GM19193 (cell line): Measurements from ENCODE around the gene COQ7.

ENCODE experiments used
- POLR2A ChIP-seq: IDR thresholded peaks from 4 replicates; pipeline ENCODE4 v1.6.1; 2011; ENCODE audit not compliant: insufficient read depth, insufficient read length; ENCODE audit errors: extremely low read depth

COQ7 gene

DNA sequence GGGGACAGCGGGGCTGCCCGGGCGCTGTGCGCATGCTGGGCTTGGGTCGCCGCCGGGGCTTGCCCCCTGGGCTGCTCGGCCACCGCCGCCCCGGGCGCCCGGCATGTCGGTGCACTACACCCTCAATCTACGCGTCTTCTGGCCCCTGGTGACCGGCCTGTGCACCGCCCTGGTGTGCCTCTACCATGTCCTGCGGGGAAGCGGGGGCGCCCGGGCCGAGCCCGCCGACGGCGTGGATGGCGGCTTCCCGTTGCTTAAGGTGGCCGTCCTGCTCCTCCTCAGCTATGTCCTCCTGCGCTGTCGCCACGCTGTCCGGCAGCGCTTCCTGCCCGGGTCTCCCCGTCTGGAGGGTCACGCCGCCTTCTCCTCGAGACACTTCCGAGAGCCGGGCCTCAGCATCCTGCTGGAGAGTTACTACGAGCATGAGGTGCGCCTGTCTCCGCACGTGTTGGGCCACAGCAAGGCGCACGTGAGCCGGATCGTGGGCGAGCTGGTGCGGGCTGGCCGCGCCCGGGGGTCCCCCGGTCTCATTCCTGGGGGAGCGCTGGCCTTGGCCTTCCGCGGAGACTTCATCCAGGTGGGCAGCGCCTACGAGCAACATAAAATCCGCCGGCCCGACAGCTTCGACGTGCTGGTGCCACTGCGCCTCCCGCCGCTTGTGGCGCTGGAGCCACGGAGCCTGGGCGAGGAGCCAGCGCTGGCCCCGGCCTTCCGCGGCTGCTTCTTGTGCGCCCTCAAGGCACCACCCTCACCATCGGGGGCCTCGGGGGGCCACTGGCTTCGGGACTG is 47.1 kb downstream of the COQ7 start:
- no peak for TF ChIP-seq POLR2A

DNA sequence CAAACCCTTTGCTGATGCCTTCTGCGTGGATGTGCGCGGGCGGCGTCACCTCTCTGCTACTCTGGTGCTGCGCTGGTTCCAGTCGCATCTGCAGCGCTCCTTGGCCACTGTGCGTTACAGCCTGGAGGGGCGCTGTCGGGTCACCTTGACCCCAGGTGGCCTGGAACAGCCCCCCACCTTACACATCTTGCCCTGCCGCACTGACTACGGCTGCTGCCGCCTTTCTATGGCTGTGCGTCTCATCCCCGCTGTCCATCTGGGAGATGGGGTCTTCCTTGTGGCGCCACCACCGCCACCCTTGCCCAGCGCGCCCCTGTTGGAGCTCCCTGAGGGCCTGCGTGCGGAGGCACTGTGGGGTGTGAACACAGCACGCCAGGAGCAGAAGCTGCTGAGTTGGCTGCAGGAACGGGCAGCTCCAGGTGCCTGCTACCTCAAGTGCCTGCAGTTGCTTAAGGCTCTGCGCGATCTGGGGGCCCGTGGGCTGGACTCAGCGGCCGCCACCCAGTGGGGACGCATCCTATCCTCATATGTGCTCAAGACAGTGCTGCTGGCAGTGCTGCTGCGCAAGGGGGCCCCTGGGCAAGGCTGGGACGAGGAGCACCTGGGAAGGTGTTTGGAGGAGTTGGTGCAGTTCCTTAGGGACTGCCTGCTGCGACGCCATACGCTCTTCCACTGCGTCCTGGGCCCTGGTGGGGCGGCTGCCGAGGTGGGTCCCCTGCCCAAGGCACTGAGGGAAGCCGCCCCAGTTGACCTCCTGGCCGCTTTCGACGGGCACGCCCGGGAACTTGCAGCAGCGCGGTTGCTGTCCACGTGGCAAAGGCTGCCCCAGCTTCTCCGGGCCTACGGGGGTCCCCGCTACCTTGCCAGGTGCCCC is 48.0 kb downstream of the COQ7 start:
- TF ChIP-seq POLR2A = no peak

DNA sequence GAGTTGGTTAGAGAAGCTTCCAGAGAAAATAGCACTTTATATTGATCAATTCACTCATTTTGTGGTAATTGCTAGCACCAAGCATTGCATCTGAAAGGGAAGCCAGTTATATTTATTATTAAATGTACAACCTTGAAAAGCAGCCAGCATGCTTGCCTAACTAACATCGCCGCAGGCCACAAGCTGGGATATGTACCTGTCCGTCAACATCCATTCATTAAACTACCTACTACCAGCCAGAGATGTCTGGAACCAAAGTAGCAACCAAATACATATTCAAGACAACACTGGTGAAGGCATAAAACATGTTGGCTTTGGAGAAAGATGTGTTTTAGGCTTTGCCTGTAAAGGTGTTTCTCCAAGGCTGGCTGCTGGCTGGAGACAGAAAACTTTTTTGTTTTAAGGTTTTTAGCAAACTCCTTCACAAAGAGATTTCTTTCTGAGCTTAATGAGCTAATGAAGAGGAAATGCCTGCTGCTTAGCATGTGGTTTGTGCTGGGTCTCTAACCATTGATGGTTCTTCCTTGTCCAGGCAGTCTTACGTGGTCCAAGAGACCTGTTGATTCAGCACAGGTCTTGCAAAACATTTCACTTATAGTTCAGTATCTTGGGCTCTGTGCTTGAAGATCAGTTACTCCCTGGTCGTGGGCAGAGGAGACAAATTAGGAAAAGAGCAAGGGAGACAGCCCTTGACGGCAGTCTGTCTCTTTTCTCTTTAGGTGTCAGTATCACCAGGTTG is 49.5 kb downstream of the COQ7 start:
- no peak for TF ChIP-seq POLR2A

DNA sequence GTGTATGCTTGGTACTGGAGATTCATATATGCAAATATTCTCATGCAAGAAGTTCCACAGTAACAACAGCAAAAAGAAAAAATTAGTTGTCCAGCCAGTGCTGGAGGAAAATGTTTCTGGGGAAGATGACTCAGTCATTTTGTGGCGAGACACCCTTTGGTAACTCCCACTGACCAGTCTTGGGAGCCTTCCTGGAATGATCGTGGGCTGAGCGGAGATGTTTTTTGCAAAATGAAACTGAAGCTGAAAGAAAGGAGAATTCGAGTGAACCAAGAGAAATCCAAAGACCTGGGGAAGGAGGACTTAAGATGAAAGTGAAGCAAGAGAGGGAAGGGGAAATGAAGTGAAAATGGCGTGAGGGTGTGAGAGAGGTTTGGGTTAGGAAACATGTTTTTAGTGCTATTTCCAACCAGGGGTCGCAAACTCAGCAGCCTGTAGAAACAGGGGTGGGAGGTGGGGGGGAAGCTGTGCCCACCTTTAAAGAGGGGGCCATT is 51.6 kb downstream of the COQ7 start:
- no peak for TF ChIP-seq POLR2A

DNA sequence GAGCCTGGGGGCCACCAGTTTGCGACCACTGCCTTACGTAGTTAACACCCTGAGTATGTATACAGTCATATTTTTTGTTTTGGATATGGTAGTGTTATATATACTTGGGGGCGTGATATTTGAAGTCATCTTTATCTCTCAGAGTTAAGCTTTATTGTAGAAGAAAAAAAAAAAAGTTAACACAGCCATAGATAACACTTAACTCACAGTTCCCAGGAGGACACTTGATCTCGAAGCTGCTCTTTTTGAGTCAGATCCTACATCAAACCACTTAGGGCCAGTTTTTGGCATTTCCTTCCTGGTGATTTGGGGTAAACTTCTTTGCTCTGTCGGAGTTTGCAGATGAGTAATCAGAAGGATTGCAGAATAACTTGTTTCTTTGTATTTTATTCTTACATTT is 52.1 kb downstream of the COQ7 start:
- no peak for TF ChIP-seq POLR2A

DNA sequence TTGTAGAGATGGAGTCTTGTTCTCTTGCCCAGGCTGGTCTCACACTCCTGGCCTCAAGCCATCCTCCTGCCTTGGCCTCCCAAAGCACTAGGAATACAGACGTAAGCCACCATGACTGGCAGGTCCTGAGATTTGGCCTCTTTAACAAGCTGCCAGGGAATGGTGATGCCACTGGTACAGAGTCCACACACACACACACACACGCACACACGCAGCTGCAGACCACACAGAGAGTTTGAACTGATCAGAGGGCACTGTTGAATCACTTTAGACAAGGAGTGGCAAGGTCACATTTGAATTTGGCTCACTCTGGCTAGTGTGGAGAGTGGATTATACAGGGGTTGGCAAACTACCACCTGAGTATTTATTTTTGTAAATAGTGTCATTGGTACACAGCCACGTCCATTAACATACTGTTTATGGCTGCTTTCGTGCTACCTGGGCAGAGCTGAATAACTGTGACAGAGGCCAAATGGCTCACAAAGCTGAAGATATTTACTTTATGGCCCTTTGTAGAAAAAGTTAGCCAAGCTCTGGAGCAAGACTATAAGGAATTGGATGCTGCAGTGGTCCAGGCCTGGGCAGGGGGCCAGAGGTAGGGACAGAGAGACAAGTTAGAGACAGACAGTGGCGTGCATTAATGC is 56.2 kb downstream of the COQ7 start:
- TF ChIP-seq POLR2A = no peak

DNA sequence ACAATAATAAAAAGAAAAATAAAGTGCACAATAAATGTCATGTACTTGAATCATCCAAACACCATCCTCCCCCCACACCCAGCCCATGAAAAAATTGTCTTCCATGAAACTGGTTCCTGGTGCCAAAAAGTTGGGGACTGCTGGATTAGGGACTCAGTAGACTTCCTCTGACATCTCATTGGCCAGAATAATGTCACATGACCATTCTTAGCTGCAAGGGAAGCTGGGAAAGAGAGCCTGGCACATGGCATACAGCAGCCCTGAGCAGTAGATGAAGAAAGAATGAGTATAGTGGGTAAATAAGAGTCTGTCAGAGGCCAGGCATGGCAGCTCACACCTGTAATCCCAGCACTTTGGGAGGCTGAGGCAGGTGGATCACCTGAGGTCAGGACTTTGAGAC is 58.9 kb downstream of the COQ7 start:
- no peak for TF ChIP-seq POLR2A

DNA sequence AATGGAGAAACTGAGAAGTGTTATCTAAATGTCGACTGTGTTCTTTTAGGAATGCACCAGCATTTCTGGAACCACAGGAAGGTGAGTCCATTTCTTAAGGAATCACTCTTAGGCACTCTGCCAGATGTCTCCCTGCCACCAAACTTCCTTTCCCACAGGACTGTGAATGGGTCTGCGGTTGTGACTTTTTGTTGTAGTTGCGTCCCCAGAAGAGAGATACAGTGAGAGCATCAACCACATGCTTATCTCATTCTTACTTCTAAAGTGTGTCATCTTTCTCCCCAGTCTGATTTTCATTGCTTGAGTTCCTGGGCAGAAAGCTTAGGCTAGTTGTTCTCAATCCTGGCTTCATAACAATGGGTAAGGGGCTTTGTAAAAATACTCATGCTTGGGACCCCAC is 59.8 kb downstream of the COQ7 start:
- no peak for TF ChIP-seq POLR2A

DNA sequence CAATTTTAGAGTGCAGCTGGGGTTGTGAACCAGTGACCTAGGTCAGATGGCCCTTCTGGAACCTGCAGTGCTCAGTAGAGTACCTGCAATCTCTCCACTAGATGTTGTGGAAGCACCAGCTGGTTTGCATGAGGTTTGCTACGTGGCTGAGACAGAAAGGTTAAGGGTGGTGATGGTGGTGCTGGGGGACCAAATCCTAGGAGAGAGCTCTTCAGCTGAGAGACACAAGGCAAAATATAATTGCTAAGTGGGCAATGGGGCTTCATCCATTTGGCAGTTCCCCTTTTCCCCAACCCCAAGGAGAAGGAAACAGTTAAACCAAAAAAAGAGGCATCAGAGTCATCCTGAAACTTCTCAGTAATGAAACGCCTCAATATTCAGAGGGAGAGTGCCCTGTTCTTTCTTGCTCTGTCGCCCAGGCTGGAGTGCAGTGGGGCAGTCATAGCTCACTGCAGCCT is 60.3 kb downstream of the COQ7 start:
- no peak for TF ChIP-seq POLR2A

DNA sequence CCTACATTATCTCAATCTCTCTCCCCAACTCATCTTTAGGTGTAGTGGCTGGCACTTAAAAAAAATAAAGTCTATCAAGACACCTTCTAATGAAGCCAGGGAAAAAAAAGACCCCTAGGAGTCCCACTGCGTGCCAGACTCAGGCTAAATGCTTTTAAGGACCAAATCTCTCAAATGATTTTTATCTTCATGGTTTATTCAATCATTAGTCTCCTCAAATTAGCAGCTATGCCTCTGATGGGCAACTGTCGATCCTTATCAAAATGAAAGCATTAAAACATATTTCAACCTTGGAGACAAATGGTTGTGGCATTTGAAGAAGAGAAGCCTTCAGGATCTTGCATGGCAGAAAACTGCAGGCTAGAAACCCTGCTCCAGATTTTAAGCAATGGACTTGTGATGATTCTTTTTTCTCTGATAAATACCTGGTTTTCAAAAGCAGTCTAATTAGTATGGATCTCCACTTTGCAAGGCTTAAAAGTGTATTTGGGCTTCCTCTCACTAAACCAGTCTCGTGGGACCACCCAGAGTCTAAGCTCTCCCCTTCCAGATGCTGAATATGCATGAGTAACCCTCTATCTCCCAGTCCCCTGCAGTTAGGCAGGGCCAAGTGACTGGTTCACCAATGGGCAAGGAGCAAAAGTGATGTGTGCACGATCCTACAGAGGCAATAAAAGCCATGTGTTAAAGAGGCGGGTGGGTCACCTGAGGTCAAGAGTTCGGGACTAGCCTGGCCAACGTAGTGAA is 61.2 kb downstream of the COQ7 start:
- TF ChIP-seq POLR2A = no peak
